ENCODE results near the gene NACC2. TPM values are rescaled to one million over a fixed set of nuclear protein-coding genes. Genes with fewer than 3 reads are reported as not detected.
"Not testable (repeated sequence)": the region's sequence is repeated elsewhere in the genome, so short reads cannot be mapped to it uniquely, and the experiment has no call there.

The NACC2 gene
- total RNA-seq, 1 donor from 2014 or later: 3.6 TPM

- Mint-ChIP-seq H3K4me3 (no peak overlapping the region), H3K9me3 (peaks cover 4% of the 10 kb centered on the region), H3K27me3 (no peaks in the 10 kb centered on the region), H3K36me3 (ENCODE audit: low read depth) (no peaks in the 10 kb centered on the region), H3K27ac (no peak overlapping the region), H3K4me1 (no peaks in the 10 kb centered on the region)
- intact Hi-C loops (cut with micrococcal nuclease): no loop called here
- no peak for DNase-seq
Observed at GRCh38 chr9:136043441-136043991, 51.6 kb downstream of the NACC2 start.

- Mint-ChIP-seq H3K4me1 (no peaks in the 10 kb centered on the region), H3K27me3 (no peaks in the 10 kb centered on the region), H3K9me3 (peaks cover 7% of the 10 kb centered on the region), H3K27ac (no peak overlapping the region), H3K36me3 (ENCODE audit: low read depth) (no peaks in the 10 kb centered on the region), H3K4me3 (no peak overlapping the region)
- DNase-seq: no peak
- intact Hi-C loops (cut with micrococcal nuclease): no loop called here
Observed at GRCh38 chr9:136042541-136042940, 52.5 kb downstream of the NACC2 start.

DNA sequence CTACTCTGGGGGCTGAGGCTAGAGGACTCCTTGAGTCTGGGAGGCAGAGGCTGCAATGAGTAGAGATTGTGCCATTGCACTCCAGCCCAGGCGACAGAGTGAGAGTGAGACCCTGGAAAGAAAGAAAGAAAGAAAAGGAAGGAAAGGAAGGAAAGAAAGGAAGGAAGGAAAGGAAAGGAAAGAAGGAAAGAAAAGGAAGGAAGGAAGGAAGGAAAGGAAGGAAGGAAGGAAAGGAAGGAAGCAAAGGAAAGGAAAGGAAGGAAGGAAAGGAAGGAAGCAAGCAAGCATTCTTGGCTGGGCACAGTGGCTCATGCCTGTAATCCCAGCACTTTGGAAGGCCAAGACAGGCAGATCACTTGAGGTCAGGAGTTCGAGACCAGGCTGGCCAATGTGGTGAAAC lies 54.2 kb downstream of the NACC2 start:
- H3K27ac Mint-ChIP-seq; H3K4me3 Mint-ChIP-seq; intact Hi-C loops (cut with micrococcal nuclease); DNase-seq; H3K36me3 Mint-ChIP-seq (ENCODE audit: low read depth); H3K9me3 Mint-ChIP-seq; H3K4me1 Mint-ChIP-seq; H3K27me3 Mint-ChIP-seq: not testable (repeated sequence)

DNA sequence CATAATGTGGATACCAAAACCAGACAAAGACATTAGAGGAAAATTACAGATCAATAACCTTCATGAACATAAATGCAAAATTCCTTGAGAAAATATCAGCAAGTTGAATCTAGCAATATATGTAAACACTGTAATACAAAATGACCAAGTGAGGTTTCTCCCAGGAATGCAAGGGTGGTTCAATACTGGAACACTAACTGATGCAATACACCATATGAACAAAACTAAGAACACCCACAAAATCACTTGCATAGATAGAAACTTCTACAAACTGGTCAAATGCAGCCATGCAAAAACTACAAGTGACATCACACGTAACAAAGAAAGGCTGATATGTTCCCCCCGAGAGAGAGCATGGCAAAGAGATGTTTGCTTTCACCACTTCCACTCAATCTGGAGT lies 55.6 kb downstream of the NACC2 start:
- Mint-ChIP-seq H3K36me3 (ENCODE audit: low read depth) (no peaks in the 10 kb centered on the region), H3K27ac (no peak overlapping the region), H3K4me3 (no peak overlapping the region), H3K9me3 (peaks cover 7% of the 10 kb centered on the region), H3K27me3 (no peaks in the 10 kb centered on the region), H3K4me1 (no peaks in the 10 kb centered on the region)
- DNase-seq: no peak
- intact Hi-C loops (cut with micrococcal nuclease): no loop called here

DNA sequence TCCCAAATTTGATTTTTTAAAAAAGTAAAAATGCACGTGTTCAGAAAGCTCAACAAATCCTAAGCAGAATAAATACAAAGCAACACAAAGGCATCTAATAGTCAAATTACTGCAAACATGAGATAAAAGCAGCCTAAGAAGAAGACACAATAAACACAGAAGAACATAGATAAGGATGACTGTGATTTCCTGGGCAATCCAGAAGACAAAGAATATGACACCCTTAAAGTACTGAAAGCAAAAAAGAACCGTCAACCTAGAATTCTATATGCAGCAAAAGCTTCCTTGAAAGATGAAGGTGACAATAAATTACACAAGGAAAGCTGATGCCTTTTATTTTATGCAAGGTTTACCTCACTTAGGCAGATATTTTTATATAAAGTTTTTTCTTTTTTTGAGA lies 58.2 kb downstream of the NACC2 start:
- DNase-seq: no peak
- no peaks in the 10 kb centered on the region for H3K4me1 Mint-ChIP-seq
- no peak overlapping the region for H3K4me3 Mint-ChIP-seq
- H3K36me3 Mint-ChIP-seq (ENCODE audit: low read depth): no peaks in the 10 kb centered on the region
- no peaks in the 10 kb centered on the region for H3K27me3 Mint-ChIP-seq
- intact Hi-C loops (cut with micrococcal nuclease): no loop called here
- H3K9me3 Mint-ChIP-seq: peaks cover 7% of the 10 kb centered on the region
- H3K27ac Mint-ChIP-seq: no peak overlapping the region

DNA sequence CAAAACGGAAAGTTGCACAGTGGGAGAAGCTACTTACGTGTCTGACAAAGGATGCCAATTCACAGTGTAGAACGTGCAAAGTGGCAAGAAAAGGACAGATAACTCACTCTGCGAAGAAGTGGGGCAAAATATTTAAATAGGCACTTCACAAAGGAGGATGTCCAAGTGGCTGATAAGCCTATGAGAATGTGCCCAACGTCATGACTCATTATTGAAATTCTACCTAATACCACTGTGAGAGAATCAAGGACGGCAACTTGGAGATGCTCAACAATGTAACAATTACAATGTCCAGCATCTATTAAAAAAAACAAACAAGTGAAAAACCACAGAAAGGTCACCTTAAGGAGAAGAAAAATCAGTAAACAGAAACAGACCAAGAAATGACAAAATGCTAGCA lies 59.0 kb downstream of the NACC2 start:
- DNase-seq: no peak
- Mint-ChIP-seq H3K27me3 (no peaks in the 10 kb centered on the region), H3K9me3 (peaks cover 8% of the 10 kb centered on the region), H3K4me3 (no peak overlapping the region), H3K36me3 (ENCODE audit: low read depth) (no peaks in the 10 kb centered on the region), H3K4me1 (no peaks in the 10 kb centered on the region), H3K27ac (no peak overlapping the region)
- intact Hi-C loops (cut with micrococcal nuclease): no loop called here

GRCh38 chr9:136031741-136032730 lies 63.1 kb downstream of the NACC2 start:
- no peaks in the 10 kb centered on the region for H3K27me3 Mint-ChIP-seq
- no peak overlapping the region for H3K4me3 Mint-ChIP-seq
- intact Hi-C loops (cut with micrococcal nuclease): no loop called here
- no peak overlapping the region for H3K27ac Mint-ChIP-seq
- H3K9me3 Mint-ChIP-seq: peaks cover 4% of the 10 kb centered on the region
- H3K36me3 Mint-ChIP-seq (ENCODE audit: low read depth): no peaks in the 10 kb centered on the region
- no peak for DNase-seq
- H3K4me1 Mint-ChIP-seq: no peaks in the 10 kb centered on the region

DNA sequence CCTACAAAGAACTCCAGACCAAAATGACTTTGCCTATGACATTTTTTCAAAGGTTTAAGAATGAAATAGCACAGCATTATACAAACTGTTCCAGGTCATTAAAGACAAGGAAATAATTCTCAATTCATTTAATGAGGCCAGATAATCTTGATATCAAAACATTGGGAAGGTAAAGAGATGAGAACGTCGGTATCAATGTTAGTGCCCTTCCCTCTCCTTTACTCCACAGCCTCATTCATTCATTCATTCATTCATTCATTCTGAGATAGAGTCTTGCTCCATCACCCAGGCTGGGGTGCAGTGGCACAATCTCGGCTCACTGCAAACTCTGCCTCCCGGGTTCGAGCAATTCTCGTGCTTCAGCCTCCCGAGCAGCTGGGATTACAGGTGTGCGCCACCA lies 64.0 kb downstream of the NACC2 start:
- Mint-ChIP-seq H3K9me3 (peaks cover 4% of the 10 kb centered on the region), H3K4me3 (no peak overlapping the region), H3K36me3 (ENCODE audit: low read depth) (no peaks in the 10 kb centered on the region), H3K27me3 (no peaks in the 10 kb centered on the region), H3K27ac (no peak overlapping the region), H3K4me1 (no peaks in the 10 kb centered on the region)
- no peak for DNase-seq
- intact Hi-C loops (cut with micrococcal nuclease): no loop called here

DNA sequence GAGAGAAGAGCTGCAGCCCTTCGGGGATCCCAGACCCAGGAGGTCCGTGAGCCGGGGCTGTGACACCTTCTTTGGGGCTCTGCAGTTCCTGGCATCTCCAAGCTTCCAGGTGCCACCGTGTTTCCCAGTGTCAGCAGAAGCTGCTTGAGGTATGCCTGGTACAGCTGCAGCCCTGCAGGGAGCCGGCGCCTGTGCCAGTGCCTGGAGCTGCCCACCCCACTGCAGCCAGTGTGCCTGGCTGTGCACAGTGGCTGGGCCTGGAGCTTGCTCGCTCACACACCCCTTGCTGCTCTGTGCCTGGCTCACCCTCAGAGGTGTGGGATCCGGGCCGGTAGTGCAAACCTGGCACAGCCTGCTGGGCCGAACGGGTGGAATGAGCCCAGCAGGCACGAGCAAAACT lies 65.5 kb downstream of the NACC2 start:
- intact Hi-C loops (cut with micrococcal nuclease): no loop called here
- H3K27ac Mint-ChIP-seq: no peak overlapping the region
- no peaks in the 10 kb centered on the region for H3K27me3 Mint-ChIP-seq

GRCh38 chr9:136028760-136029470 lies 66.2 kb downstream of the NACC2 start:
- intact Hi-C loops (cut with micrococcal nuclease): no loop called here
- DNase-seq: no peak
- Mint-ChIP-seq H3K4me1 (no peaks in the 10 kb centered on the region), H3K36me3 (ENCODE audit: low read depth) (no peaks in the 10 kb centered on the region), H3K9me3 (peaks cover 4% of the 10 kb centered on the region), H3K27ac (no peak overlapping the region), H3K4me3 (no peak overlapping the region), H3K27me3 (no peaks in the 10 kb centered on the region)

More for the DNA sequence above, 65.5 kb downstream of the NACC2 start:
- Mint-ChIP-seq H3K4me3 (no peak overlapping the region), H3K4me1 (no peaks in the 10 kb centered on the region), H3K36me3 (ENCODE audit: low read depth) (no peaks in the 10 kb centered on the region), H3K9me3 (peaks cover 4% of the 10 kb centered on the region)
- DNase-seq: no peak

GRCh38 chr9:136026943-136027289 lies 68.2 kb downstream of the NACC2 start:
- H3K36me3 Mint-ChIP-seq (ENCODE audit: low read depth); H3K27me3 Mint-ChIP-seq; intact Hi-C loops (cut with micrococcal nuclease); H3K27ac Mint-ChIP-seq; H3K4me1 Mint-ChIP-seq; H3K9me3 Mint-ChIP-seq; DNase-seq; H3K4me3 Mint-ChIP-seq: not testable (repeated sequence)

GRCh38 chr9:136026266-136026942 lies 68.7 kb downstream of the NACC2 start:
- H3K36me3 Mint-ChIP-seq (ENCODE audit: low read depth): no peaks in the 10 kb centered on the region
- intact Hi-C loops (cut with micrococcal nuclease): no loop called here
- no peak overlapping the region for H3K27ac Mint-ChIP-seq
- no peak overlapping the region for H3K4me3 Mint-ChIP-seq
- peaks cover 4% of the 10 kb centered on the region for H3K9me3 Mint-ChIP-seq
- no peak for DNase-seq
- H3K27me3 Mint-ChIP-seq: no peaks in the 10 kb centered on the region
- H3K4me1 Mint-ChIP-seq: no peaks in the 10 kb centered on the region

- intact Hi-C loops (cut with micrococcal nuclease): no loop called here
- no peak overlapping the region for H3K27ac Mint-ChIP-seq
Observed at GRCh38 chr9:136025481-136025880, 69.6 kb downstream of the NACC2 start.

More at GRCh38 chr9:136025481-136025880, 69.6 kb downstream of the NACC2 start:
- no peak overlapping the region for H3K4me3 Mint-ChIP-seq
- H3K36me3 Mint-ChIP-seq (ENCODE audit: low read depth): no peaks in the 10 kb centered on the region
- H3K27me3 Mint-ChIP-seq: no peaks in the 10 kb centered on the region
- no peaks in the 10 kb centered on the region for H3K4me1 Mint-ChIP-seq
- no peak for DNase-seq
- H3K9me3 Mint-ChIP-seq: no peaks in the 10 kb centered on the region
